Right lobe of liver (tissue), 4 donors: Measurements from ENCODE around the gene NUDT5.

Experiments
- POLR2A ChIP-seq: fragments of 450-650 bp; IDR thresholded peaks from one replicate; pipeline ENCODE4 v1.6.1; 2017; ENCODE audit warnings: antibody characterized with exemption, mild to moderate bottlenecking
- TF ChIP-seq, protein P1 (sequence below), 4 donors: fragments of 200-600 bp in 3 of 4; fragments of 450-650 bp in 1 of 4; IDR thresholded peaks; one replicate each; pipeline versions ENCODE4 v1.5.1 to v1.8.0; 2016 to 2022; ENCODE audit warnings: antibody characterized with exemption in 4 of 4, mild to moderate bottlenecking in 2 of 4
- donor health status: DM: no; HTN: no; CAD: no.
- donor health status: DM: no; HTN: no; CAD: no.
- donor health status: DM: no; HTN: yes; CAD: no.

DNA sequence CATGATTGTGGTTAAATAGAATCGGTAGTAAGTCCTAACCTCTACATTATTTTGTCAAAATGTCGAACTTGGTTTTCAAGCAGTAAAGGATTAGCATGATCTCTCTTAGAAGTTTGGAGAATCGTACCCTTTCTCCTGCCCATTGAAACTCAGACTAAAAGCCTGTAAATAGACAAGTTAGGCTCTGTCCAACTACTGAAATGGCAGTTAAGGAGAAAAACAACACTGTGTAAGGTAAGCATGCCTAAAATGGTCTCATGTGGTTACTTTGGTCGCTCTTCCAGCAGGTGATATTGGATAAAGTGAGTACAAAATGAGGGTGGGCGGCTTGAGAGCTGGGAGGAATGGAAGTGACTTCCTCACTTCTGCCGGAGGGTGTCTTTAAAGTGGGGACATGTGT lies 41.2 kb downstream of the NUDT5 start:
- TF ChIP-seq, protein P1, sequence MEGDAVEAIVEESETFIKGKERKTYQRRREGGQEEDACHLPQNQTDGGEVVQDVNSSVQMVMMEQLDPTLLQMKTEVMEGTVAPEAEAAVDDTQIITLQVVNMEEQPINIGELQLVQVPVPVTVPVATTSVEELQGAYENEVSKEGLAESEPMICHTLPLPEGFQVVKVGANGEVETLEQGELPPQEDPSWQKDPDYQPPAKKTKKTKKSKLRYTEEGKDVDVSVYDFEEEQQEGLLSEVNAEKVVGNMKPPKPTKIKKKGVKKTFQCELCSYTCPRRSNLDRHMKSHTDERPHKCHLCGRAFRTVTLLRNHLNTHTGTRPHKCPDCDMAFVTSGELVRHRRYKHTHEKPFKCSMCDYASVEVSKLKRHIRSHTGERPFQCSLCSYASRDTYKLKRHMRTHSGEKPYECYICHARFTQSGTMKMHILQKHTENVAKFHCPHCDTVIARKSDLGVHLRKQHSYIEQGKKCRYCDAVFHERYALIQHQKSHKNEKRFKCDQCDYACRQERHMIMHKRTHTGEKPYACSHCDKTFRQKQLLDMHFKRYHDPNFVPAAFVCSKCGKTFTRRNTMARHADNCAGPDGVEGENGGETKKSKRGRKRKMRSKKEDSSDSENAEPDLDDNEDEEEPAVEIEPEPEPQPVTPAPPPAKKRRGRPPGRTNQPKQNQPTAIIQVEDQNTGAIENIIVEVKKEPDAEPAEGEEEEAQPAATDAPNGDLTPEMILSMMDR (IDR thresholded peaks at IDR 0.05), result no peak
- no peak for TF ChIP-seq POLR2A
